GM23338 (cell line): ENCODE measurements around the gene EXOC6B.

Experiments used
- CREB1 ChIP-seq: fragments of 250-450 bp; sonication (Bioruptor Pico); IDR thresholded peaks from 2 replicates; pipeline ENCODE4 v1.5.0; 2020; ENCODE audit warnings: low read depth, mild to moderate bottlenecking, moderate library complexity
- EZH2 ChIP-seq: fragments of 200-600 bp; sonication (generic); IDR thresholded peaks from one replicate; pipeline ENCODE4 v1.8.0; 2017; ENCODE audit warnings: antibody characterized with exemption, mild to moderate bottlenecking, low read depth; ENCODE audit not compliant: unreplicated experiment
- EZH2phosphoT487 ChIP-seq: fragments of 200-600 bp; sonication (generic); IDR thresholded peaks from one replicate; pipeline ENCODE4 v1.8.1; 2018; ENCODE audit warnings: antibody characterized with exemption; ENCODE audit not compliant: unreplicated experiment
- TF ChIP-seq, protein P1 (sequence below), 2 experiments: fragments of 200-600 bp in 1 of 2; sonication (generic) in 1 of 2; conservative IDR thresholded peaks; 2 replicates each; pipeline versions ENCODE4 v1.5.1 to v1.6.1; 2016 to 2017; ENCODE audit warnings: antibody characterized with exemption in 2 of 2, low read depth in 2 of 2, mild to moderate bottlenecking in 2 of 2, moderate library complexity in 1 of 2
- TF ChIP-seq, protein P2 (sequence below): IDR thresholded peaks from one replicate; pipeline ENCODE4 v1.6.1; 2018; ENCODE audit warnings: antibody characterized with exemption; ENCODE audit not compliant: unreplicated experiment

DNA sequence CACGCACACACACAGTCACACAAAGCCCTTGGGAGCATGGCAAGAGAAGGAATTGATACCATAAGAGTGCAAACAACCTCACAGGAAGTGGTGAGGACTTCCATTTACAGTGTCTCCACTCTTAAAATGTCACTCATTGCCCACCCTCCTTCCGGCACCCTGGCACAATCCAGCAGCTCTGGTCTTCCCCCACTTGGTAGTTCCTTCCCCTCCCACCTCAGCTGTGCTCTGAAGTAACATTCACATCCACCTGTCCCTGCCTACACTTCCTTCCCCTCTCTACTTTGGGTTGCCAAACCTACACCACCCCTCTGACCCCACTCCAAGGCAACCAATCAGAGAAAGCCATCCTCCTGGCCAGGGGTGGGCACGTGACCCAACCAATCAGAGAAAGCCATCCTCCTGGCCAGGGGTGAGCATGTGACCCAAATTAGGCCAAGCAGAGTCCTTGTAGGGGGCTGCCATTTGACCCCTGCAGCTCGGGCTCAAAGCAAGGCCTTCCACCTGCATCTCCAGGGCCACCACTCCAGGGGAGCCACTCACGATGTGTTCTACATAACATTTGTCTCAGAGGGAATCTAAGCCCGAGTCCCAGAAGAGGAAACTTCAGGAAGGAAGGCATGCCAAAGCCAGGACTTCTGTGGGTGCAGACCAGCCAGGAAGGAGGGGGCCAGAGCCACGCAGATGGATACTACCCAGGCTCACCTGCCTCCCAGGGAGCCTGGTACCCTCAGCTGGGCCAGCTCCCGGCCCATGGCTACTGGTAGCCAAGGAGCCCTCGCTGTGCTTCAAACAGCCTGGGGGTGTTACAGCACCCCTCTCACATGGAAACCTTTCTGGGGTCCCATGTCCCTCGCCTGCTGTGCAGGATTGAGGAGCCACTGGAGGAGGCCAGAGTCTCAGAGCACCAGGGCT is 699.4 kb downstream of the EXOC6B start:
- TF ChIP-seq, protein P1, sequence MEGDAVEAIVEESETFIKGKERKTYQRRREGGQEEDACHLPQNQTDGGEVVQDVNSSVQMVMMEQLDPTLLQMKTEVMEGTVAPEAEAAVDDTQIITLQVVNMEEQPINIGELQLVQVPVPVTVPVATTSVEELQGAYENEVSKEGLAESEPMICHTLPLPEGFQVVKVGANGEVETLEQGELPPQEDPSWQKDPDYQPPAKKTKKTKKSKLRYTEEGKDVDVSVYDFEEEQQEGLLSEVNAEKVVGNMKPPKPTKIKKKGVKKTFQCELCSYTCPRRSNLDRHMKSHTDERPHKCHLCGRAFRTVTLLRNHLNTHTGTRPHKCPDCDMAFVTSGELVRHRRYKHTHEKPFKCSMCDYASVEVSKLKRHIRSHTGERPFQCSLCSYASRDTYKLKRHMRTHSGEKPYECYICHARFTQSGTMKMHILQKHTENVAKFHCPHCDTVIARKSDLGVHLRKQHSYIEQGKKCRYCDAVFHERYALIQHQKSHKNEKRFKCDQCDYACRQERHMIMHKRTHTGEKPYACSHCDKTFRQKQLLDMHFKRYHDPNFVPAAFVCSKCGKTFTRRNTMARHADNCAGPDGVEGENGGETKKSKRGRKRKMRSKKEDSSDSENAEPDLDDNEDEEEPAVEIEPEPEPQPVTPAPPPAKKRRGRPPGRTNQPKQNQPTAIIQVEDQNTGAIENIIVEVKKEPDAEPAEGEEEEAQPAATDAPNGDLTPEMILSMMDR (conservative IDR thresholded peaks at IDR 0.05; ENCODE audit: low read depth in 2 of 2): no peak
- TF ChIP-seq, protein P2, sequence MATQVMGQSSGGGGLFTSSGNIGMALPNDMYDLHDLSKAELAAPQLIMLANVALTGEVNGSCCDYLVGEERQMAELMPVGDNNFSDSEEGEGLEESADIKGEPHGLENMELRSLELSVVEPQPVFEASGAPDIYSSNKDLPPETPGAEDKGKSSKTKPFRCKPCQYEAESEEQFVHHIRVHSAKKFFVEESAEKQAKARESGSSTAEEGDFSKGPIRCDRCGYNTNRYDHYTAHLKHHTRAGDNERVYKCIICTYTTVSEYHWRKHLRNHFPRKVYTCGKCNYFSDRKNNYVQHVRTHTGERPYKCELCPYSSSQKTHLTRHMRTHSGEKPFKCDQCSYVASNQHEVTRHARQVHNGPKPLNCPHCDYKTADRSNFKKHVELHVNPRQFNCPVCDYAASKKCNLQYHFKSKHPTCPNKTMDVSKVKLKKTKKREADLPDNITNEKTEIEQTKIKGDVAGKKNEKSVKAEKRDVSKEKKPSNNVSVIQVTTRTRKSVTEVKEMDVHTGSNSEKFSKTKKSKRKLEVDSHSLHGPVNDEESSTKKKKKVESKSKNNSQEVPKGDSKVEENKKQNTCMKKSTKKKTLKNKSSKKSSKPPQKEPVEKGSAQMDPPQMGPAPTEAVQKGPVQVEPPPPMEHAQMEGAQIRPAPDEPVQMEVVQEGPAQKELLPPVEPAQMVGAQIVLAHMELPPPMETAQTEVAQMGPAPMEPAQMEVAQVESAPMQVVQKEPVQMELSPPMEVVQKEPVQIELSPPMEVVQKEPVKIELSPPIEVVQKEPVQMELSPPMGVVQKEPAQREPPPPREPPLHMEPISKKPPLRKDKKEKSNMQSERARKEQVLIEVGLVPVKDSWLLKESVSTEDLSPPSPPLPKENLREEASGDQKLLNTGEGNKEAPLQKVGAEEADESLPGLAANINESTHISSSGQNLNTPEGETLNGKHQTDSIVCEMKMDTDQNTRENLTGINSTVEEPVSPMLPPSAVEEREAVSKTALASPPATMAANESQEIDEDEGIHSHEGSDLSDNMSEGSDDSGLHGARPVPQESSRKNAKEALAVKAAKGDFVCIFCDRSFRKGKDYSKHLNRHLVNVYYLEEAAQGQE: no peak
- no peak for TF ChIP-seq EZH2
- no peak for TF ChIP-seq CREB1 (CRISPR knock-in tag)
- no peak for TF ChIP-seq EZH2phosphoT487
